HCT116 (cell line): Measurements from ENCODE around the gene HIP1. TPM values are rescaled to one million over a fixed set of nuclear protein-coding genes. Genes with fewer than 3 reads are reported as not detected.

Experiments used
- ATAC-seq: fragments of 200-7000 bp; cut with Tn5 transposase; 2 replicates; pipeline ENCODE4 v1.9.1; 2020; ENCODE audit warnings: mild to moderate bottlenecking, moderate library complexity
- BruUV-seq: library from RNA; stranded (reverse); fragments of 400-500 nt; replicated peaks from 2 replicates; lab custom pipeline; 2021; lab: Mats Ljungman, UMichigan
- CTCF ChIA-PET: fragments of 300-600 bp; sonication (Branson Sonifier 250); formaldehyde crosslinking; loops from one replicate; lab custom pipeline; 2021; ENCODE audit warnings: antibody characterized with exemption; lab: Charles Lee
- POLR2A ChIA-PET: fragments of 300-600, 350-600 bp; sonication (Branson Sonifier 250); formaldehyde crosslinking; loops from one replicate; lab custom pipeline; 2021; ENCODE audit warnings: antibody characterized with exemption; lab: Charles Lee
- RAD21 ChIA-PET, 2 experiments: fragments of 300-600 bp; sonication (Branson Sonifier 250); formaldehyde crosslinking; loops; one replicate each; lab custom pipeline; 2023; ENCODE audit warnings: low total read pairs in 2 of 2; ENCODE audit not compliant: uncharacterized antibody in 2 of 2, unreplicated experiment in 2 of 2, low non-redundant PET in 1 of 2; lab: Charles Lee
- DNase-seq: peaks from one replicate; pipeline ENCODE4 v3.0.0-alpha.2; 2010; ENCODE audit warnings: low read depth, low spot score
- H2AFZ ChIP-seq: fragments of 200-600 bp; shearing (Covaris generic), sonication (generic); 2 replicates; pipeline ENCODE4 v1.6.1; 2017; ENCODE audit warnings: low read depth, mixed run types, mixed read lengths, antibody characterized with exemption, low read length; ENCODE audit not compliant: poor library complexity, severe bottlenecking
- H3K27ac ChIP-seq: 2 replicates; pipeline ENCODE4 v1.5.1; 2012; ENCODE audit warnings: low read depth, low read length
- H3K27me3 ChIP-seq: fragments of 200-600 bp; sonication (generic); 2 replicates; pipeline ENCODE4 v1.6.1; 2016; ENCODE audit warnings: mixed run types, low read length, mixed read lengths; ENCODE audit not compliant: insufficient read depth
- H3K36me3 ChIP-seq, 2 experiments: fragments of 200-500 bp in 1 of 2; fragments of 200-600 bp in 1 of 2; sonication (Bioruptor generic) in 1 of 2; sonication (generic) in 1 of 2; 2 replicates each; pipeline versions ENCODE4 v1.5.1 to v1.6.1; 2014 to 2016; ENCODE audit warnings: low read length in 2 of 2, inconsistent platforms in 1 of 2, mixed read lengths in 1 of 2, mixed run types in 1 of 2; ENCODE audit not compliant: insufficient read depth in 2 of 2, control insufficient read depth in 1 of 2
- H3K4me1 ChIP-seq, 2 experiments: fragments of 200-600 bp in 1 of 2; sonication (generic) in 1 of 2; 2 replicates each; pipeline versions ENCODE4 v1.5.1 to v1.6.1; 2012 to 2017; ENCODE audit warnings: low read length in 2 of 2, inconsistent platforms in 1 of 2, mild to moderate bottlenecking in 1 of 2, mixed read lengths in 1 of 2, mixed run types in 1 of 2, moderate library complexity in 1 of 2; ENCODE audit not compliant: insufficient read depth in 2 of 2, control insufficient read depth in 1 of 2
- H3K4me2 ChIP-seq: fragments of 200-600 bp; sonication (generic); 2 replicates; pipeline ENCODE4 v1.6.1; 2017; ENCODE audit warnings: mixed run types, low read length, mixed read lengths
- H3K4me3 ChIP-seq, 2 experiments: fragments of 200-600 bp in 1 of 2; sonication (generic) in 1 of 2; replicated peaks in 1 of 2; 2 replicates each; pipeline ENCODE4 v1.5.1; 2011 to 2016; ENCODE audit warnings: low read length in 2 of 2, control low read depth in 1 of 2, low read depth in 1 of 2, mild to moderate bottlenecking in 1 of 2, mixed read lengths in 1 of 2, mixed run types in 1 of 2
- H3K79me2 ChIP-seq: fragments of 200-600 bp; sonication (generic); 2 replicates; pipeline ENCODE4 v1.6.1; 2017; ENCODE audit warnings: mild to moderate bottlenecking, mixed run types, low read length, moderate library complexity, mixed read lengths; ENCODE audit not compliant: insufficient read depth
- H3K9ac ChIP-seq: fragments of 200-600 bp; sonication (generic); 2 replicates; pipeline ENCODE4 v1.6.1; 2016; ENCODE audit warnings: low read length, mixed read lengths
- H3K9me2 ChIP-seq: fragments of 200-600 bp; sonication (generic), shearing (Covaris generic); 2 replicates; pipeline ENCODE4 v1.6.1; 2017; ENCODE audit warnings: mixed run types, mild to moderate bottlenecking, moderate library complexity; ENCODE audit not compliant: insufficient read depth
- H3K9me3 ChIP-seq, 2 experiments: fragments of 200-500 bp in 1 of 2; fragments of 200-600 bp in 1 of 2; sonication (Bioruptor generic) in 1 of 2; sonication (generic) in 1 of 2; 2 replicates each; pipeline ENCODE4 v1.6.1; 2014 to 2017; ENCODE audit warnings: low read length in 2 of 2, mixed read lengths in 2 of 2, inconsistent platforms in 1 of 2, low read depth in 1 of 2, mild to moderate bottlenecking in 1 of 2, mixed run types in 1 of 2, moderate library complexity in 1 of 2; ENCODE audit not compliant: control insufficient read depth in 1 of 2, insufficient read depth in 1 of 2
- H4K20me1 ChIP-seq: fragments of 200-600 bp; sonication (generic), shearing (Covaris generic); 2 replicates; pipeline ENCODE4 v1.6.1; 2017; ENCODE audit warnings: mixed run types, mild to moderate bottlenecking, moderate library complexity; ENCODE audit not compliant: insufficient read depth
- ATF3 ChIP-seq: IDR thresholded peaks from 2 replicates; pipeline ENCODE4 v1.6.1; 2012
- CBX3 ChIP-seq: IDR thresholded peaks from 2 replicates; pipeline ENCODE4 v1.6.1; 2012; ENCODE audit warnings: low read depth
- CEBPB ChIP-seq: IDR thresholded peaks from 2 replicates; pipeline ENCODE4 v1.6.1; 2012; ENCODE audit warnings: low read depth
- CTCF ChIP-seq, 3 experiments: fragments of 200-600 bp in 1 of 3; sonication (generic) in 1 of 3; IDR thresholded peaks in 2 of 3; conservative IDR thresholded peaks in 1 of 3; 2 replicates each; pipeline ENCODE4 v1.5.1; 2012 to 2017; ENCODE audit warnings: low read depth in 2 of 3, low read length in 2 of 3, antibody characterized with exemption in 1 of 3, borderline replicate concordance in 1 of 3, control low read depth in 1 of 3, mild to moderate bottlenecking in 1 of 3, mixed read lengths in 1 of 3, mixed run types in 1 of 3, moderate library complexity in 1 of 3; ENCODE audit not compliant: insufficient read depth in 1 of 3
- EZH2 ChIP-seq: fragments of 200-600 bp; sonication (generic); IDR thresholded peaks from 2 replicates; pipeline ENCODE4 v1.6.1; 2017; ENCODE audit warnings: antibody characterized with exemption, mixed run types
- EZH2phosphoT487 ChIP-seq: fragments of 200-600 bp; IDR thresholded peaks from 2 replicates; pipeline ENCODE4 v1.6.1; 2018; ENCODE audit warnings: antibody characterized with exemption, borderline replicate concordance
- JUND ChIP-seq: IDR thresholded peaks from 2 replicates; pipeline ENCODE4 v1.6.1; 2012
- MAX ChIP-seq: IDR thresholded peaks from 2 replicates; pipeline ENCODE4 v1.6.1; 2012
- RAD21 ChIP-seq: IDR thresholded peaks from 2 replicates; pipeline ENCODE4 v1.6.1; 2012; ENCODE audit warnings: low read depth, mild to moderate bottlenecking
- REST ChIP-seq: IDR thresholded peaks from 2 replicates; pipeline ENCODE4 v1.6.1; 2012; ENCODE audit warnings: low read depth
- SIN3A ChIP-seq: IDR thresholded peaks from 2 replicates; pipeline ENCODE4 v1.6.1; 2012; ENCODE audit warnings: low read depth
- SP1 ChIP-seq: IDR thresholded peaks from 2 replicates; pipeline ENCODE4 v1.6.1; 2012; ENCODE audit warnings: low read depth
- SRF ChIP-seq: IDR thresholded peaks from 2 replicates; pipeline ENCODE4 v1.6.1; 2012; ENCODE audit warnings: low read depth
- TCF7L2 ChIP-seq: IDR thresholded peaks from 2 replicates; pipeline ENCODE4 v1.7.0; 2011; ENCODE audit warnings: borderline replicate concordance, inconsistent platforms; ENCODE audit not compliant: insufficient read depth, insufficient read length; ENCODE audit errors: extremely low read depth
- ZNF274 ChIP-seq: fragments of 200-500 bp; sonication (Bioruptor generic); IDR thresholded peaks from 2 replicates; pipeline ENCODE4 v1.6.1; 2014; ENCODE audit warnings: mild to moderate bottlenecking, low read depth, low read length, inconsistent platforms
- intact Hi-C: fragments of 100-400 bp; cut with micrococcal nuclease; formaldehyde crosslinking; loops from 2 replicates; pipeline ENCODE4 v1.10.0; 2022
- total RNA-seq: library from RNA; stranded (reverse); gene quantifications from one replicate; pipeline ENCODE4 v1.2.1, GENCODE V29; 2021; ENCODE audit not compliant: unreplicated experiment

Gene HIP1
- total RNA-seq, 1 experiment from 2014 or later: 22.1 TPM

GRCh38 chr7:75559976-75560365 is 178.8 kb downstream of the HIP1 start:
- BruUV-seq: no TSS peak
- peaks cover 0 to 3% of the 10 kb centered on the region in 2 experiments; a peak in 1 of 4 replicates for H3K4me1 ChIP-seq
- ChIA-PET POLR2A (no interaction called here), RAD21 (no interaction called here), CTCF (no interaction called here)
- ATAC-seq (no peak), DNase-seq (no peak)
- intact Hi-C loops: no loop called here
- peaks cover 3 to 5% of the 10 kb centered on the region in 2 experiments; a peak in 1 of 4 replicates for H3K36me3 ChIP-seq
- H3K4me2 ChIP-seq: no peak overlapping the region
- no peak for TF ChIP-seq SIN3A
- TF ChIP-seq CTCF (IDR thresholded peaks at IDR 0.05 in 2 of 3, conservative IDR thresholded peaks at IDR 0.05 in 1 of 3; ENCODE audit: borderline replicate concordance in 1 of 3, insufficient read depth in 1 of 3, low read depth in 2 of 3, low read length in 2 of 3): no peak
- no peak for TF ChIP-seq RAD21
- no peak for TF ChIP-seq ZNF274
- TF ChIP-seq REST: no peak
- no peak for TF ChIP-seq EZH2phosphoT487
- no peak for TF ChIP-seq CEBPB
- no peak for TF ChIP-seq CBX3
- no peak for TF ChIP-seq TCF7L2
- no peak for TF ChIP-seq MAX
- TF ChIP-seq SP1: no peak
- no peak for TF ChIP-seq ATF3
- TF ChIP-seq EZH2: no peak
- TF ChIP-seq SRF: no peak
- TF ChIP-seq JUND: no peak
- no peak overlapping the region for H3K4me3 ChIP-seq
- no peak overlapping the region for H3K9ac ChIP-seq
- H3K9me3 ChIP-seq: no peaks in the 10 kb centered on the region
- no peaks in the 10 kb centered on the region for H4K20me1 ChIP-seq
- no peaks in the 10 kb centered on the region for H3K9me2 ChIP-seq
- H2AFZ ChIP-seq: no peak overlapping the region
- H3K27ac ChIP-seq: no peak overlapping the region
- no peaks in the 10 kb centered on the region for H3K27me3 ChIP-seq
- H3K79me2 ChIP-seq: no peaks in the 10 kb centered on the region
